Colonic mucosa (tissue), 4 donors: ENCODE results near the gene GRP. TPM values are rescaled to one million over a fixed set of nuclear protein-coding genes. Genes with fewer than 3 reads are reported as not detected.

Experiments used
- DNase-seq: peaks from one replicate; pipeline ENCODE4 v3.0.0-alpha.2; 2020
- H3K27ac ChIP-seq: fragments of 200-600 bp; one replicate; pipeline ENCODE4 v1.8.0; 2021
- H3K27me3 ChIP-seq: fragments of 200-600 bp; one replicate; pipeline ENCODE4 v1.8.0; 2021
- H3K36me3 ChIP-seq: fragments of 200-600 bp; one replicate; pipeline ENCODE4 v1.8.0; 2021
- H3K4me1 ChIP-seq: fragments of 200-600 bp; one replicate; pipeline ENCODE4 v1.8.0; 2021; ENCODE audit warnings: mild to moderate bottlenecking
- H3K4me3 ChIP-seq: fragments of 200-600 bp; one replicate; pipeline ENCODE4 v1.8.0; 2021
- H3K9ac ChIP-seq, 2 donors: one replicate each; pipeline ENCODE4 v1.7.0; 2013; ENCODE audit warnings: control low read depth in 2 of 2, low read depth in 2 of 2, low read length in 2 of 2
- H3K9me3 ChIP-seq: fragments of 200-600 bp; one replicate; pipeline ENCODE4 v1.8.0; 2021
- intact Hi-C: fragments of 100-400 bp; cut with DNase I; formaldehyde crosslinking; loops from one replicate; pipeline ENCODE4 v1.14.1; 2022
- total RNA-seq, 2 donors: library from RNA; stranded (reverse); fragmentation: NEBNext Ultra II Directional in 1 of 2; extraction: Animal tissue kit (Norgen Biotek cat#: 25700) in 1 of 2; gene quantifications; one replicate each; pipeline ENCODE4 v1.2.1, GENCODE V29; 2021
- TF ChIP-seq, protein P1 (sequence below): fragments of 200-600 bp; IDR thresholded peaks from one replicate; pipeline ENCODE4 v1.8.0; 2022; ENCODE audit warnings: antibody characterized with exemption, mild to moderate bottlenecking
- donor health status: healthy.
- donor health status: DM: no; HTN: no; CAD: no.
- donor health status: DM: no; HTN: no; CAD: no.

GRP gene
- total RNA-seq, result not detected

DNA sequence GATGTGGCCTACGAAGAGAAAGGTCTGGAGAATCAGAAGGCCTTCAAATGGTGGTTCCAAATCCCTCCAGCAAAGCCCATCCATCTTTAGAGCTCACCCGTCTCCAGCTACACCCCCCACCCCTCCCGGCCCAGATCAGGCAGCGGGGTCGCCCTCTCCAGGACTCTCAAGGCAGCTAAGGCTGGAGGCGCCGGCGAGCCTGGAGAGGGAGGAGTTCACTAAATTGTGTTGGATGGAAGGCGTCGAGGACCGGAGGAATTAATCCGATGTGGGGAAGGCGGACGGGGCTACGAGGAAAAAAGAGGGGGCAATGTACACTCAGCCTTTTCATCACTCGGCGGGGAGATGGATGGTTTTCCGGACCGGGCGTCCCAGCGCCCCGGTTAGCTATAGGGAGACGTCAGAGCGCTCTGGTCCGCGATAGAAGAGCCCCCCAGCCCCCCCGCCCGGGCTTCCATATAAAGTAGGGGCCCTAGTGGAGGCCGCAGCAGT is at the start of gene GRP:
Gene GRP, plus strand, starts transcription at position 487 of the 492 bp plus-strand sequence. CDS start 108 bp downstream, outside the sequence.
- H3K36me3 ChIP-seq, result no peaks in the 10 kb centered on the region
- TF ChIP-seq, protein P1, sequence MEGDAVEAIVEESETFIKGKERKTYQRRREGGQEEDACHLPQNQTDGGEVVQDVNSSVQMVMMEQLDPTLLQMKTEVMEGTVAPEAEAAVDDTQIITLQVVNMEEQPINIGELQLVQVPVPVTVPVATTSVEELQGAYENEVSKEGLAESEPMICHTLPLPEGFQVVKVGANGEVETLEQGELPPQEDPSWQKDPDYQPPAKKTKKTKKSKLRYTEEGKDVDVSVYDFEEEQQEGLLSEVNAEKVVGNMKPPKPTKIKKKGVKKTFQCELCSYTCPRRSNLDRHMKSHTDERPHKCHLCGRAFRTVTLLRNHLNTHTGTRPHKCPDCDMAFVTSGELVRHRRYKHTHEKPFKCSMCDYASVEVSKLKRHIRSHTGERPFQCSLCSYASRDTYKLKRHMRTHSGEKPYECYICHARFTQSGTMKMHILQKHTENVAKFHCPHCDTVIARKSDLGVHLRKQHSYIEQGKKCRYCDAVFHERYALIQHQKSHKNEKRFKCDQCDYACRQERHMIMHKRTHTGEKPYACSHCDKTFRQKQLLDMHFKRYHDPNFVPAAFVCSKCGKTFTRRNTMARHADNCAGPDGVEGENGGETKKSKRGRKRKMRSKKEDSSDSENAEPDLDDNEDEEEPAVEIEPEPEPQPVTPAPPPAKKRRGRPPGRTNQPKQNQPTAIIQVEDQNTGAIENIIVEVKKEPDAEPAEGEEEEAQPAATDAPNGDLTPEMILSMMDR, result no peak
- H3K27me3 ChIP-seq, result peaks cover 17% of the 10 kb centered on the region
- intact Hi-C loops, result no loop called here
- H3K27ac ChIP-seq, result no peak within 1 kb of the TSS
- H3K4me1 ChIP-seq, result no peaks in the 10 kb centered on the region
- no peak within 1 kb of the TSS for H3K9ac ChIP-seq
- no peak within 1 kb of the TSS for H3K4me3 ChIP-seq
- no peak for DNase-seq
- no peaks in the 10 kb centered on the region for H3K9me3 ChIP-seq

DNA sequence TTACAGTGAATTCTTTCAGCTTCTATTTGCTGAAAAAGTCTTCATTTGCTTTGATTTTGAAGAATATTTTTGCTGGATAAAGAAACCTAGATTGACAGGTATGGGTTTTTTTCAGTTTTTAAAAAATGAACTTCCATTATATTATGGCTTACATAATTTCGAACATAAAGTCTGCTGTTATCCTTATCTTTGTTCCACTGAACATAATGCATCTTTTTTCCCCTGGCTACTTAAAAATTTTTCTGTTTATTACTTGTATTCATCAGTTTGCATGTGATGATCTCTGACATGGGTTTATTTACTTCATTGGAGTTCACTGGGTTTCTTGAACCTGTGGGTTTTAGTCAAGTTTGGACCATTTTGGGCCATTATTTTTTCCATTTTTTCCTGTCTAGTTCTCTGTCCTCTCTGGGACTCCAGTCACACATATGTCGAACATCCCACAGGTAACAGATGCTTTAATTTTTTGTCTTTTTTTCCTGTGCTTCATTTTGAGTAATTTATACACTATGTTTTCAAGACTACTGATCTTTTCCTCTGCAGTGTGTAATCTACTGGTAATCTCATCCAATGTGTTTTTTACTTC is 47.2 kb upstream of the GRP start:
- intact Hi-C loops, result no loop called here
- no peak for DNase-seq
- H3K9ac ChIP-seq, result no peak overlapping the region
- H3K9me3 ChIP-seq, result no peaks in the 10 kb centered on the region
- no peaks in the 10 kb centered on the region for H3K4me1 ChIP-seq
- no peaks in the 10 kb centered on the region for H3K27me3 ChIP-seq
- no peaks in the 10 kb centered on the region for H3K36me3 ChIP-seq
- TF ChIP-seq, protein P1, result no peak
- H3K27ac ChIP-seq, result no peak overlapping the region
- no peak overlapping the region for H3K4me3 ChIP-seq

DNA sequence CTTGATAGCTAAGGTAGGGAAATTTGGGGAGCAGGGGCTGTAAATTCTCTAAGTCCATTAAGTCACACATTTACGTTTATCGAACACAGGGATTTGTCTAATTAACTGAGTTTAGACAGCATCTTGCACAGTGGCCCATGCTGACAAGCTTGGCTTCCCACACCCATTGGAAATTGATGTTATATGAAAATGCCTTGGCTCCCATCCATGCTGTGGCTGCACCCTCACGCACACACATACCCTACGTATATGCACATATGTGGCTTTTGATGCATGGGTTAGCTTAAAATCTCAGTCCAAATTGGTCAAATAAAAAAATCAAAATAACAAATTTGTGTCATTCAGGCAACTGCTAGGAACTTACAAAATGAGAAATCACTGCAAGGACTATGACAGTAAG is 42.5 kb upstream of the GRP start:
- Histone ChIP-seq H3K36me3 (no peaks in the 10 kb centered on the region), H3K9ac (no peak overlapping the region), H3K27ac (no peak overlapping the region), H3K9me3 (no peaks in the 10 kb centered on the region), H3K27me3 (no peaks in the 10 kb centered on the region), H3K4me3 (no peak overlapping the region), H3K4me1 (no peaks in the 10 kb centered on the region)
- DNase-seq, result no peak
- TF ChIP-seq, protein P1, result no peak
- intact Hi-C loops, result no loop called here

DNA sequence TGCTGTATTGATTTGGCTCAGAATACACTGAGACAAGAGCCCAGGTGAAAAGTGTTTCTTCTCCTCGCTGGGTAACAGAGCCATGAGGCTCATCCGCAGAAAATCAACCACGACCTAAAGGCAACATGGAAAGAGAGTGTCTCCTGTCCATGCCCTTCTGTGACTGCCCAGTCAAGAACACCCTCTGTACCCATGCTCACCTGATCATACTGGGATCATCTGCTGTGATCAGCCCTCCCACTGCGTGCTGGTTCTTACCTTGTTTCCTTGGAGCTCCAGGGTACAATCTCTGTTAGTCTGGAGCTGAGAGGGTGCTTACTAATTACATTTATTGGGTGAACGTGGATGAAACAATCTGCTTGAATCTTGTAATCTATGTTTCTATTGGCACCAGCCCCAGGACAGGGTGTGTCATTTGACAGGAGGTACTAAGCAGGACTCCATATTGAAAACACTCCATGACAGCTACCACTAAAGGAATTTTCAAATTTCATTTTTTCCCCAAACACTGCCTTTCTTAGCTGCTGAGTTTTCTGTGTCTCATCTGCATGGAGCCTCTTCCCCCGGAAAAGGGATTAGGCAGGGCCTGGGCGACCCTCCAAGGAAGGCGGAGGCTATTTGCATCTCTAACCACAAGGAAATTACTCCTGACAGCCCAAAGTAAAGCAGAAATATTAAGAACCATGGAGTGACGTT is 39.7 kb upstream of the GRP start:
- intact Hi-C loops, result no loop called here
- Histone ChIP-seq H3K9me3 (no peaks in the 10 kb centered on the region), H3K36me3 (no peaks in the 10 kb centered on the region), H3K27ac (no peak overlapping the region), H3K27me3 (no peaks in the 10 kb centered on the region), H3K4me3 (no peak overlapping the region), H3K9ac (no peak overlapping the region), H3K4me1 (no peaks in the 10 kb centered on the region)
- TF ChIP-seq, protein P1, result no peak
- DNase-seq, result no peak

DNA sequence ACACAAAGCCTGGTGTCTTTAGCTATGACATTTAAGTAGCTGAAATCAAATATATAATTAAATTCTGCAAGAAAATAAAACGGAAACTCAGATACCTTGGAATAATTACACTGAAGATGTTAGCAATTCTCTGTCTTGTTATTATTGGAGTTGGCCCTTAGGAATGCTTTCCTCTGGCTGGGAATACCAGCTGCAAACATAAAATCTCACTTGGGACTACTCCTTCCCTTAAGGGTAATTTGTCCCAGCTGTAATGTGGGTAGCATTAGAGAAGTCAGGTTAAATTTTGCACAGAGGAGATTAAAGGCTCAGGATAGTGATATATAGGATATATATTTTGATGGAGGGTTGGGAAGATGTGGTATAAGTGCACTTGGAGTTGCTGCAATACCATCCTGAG is 37.3 kb upstream of the GRP start:
- H3K27me3 ChIP-seq, result no peaks in the 10 kb centered on the region
- intact Hi-C loops, result no loop called here
- H3K36me3 ChIP-seq, result no peaks in the 10 kb centered on the region
- no peak overlapping the region for H3K4me3 ChIP-seq
- no peak overlapping the region for H3K27ac ChIP-seq
- no peak overlapping the region for H3K9ac ChIP-seq
- TF ChIP-seq, protein P1, result no peak
- no peak for DNase-seq
- no peaks in the 10 kb centered on the region for H3K9me3 ChIP-seq
- no peaks in the 10 kb centered on the region for H3K4me1 ChIP-seq
